GM23338 (cell line): ENCODE data around the gene RRAS2. TPM values are rescaled to one million over a fixed set of nuclear protein-coding genes. Genes with fewer than 3 reads are reported as not detected.

Source experiments
- ATAC-seq: fragments of 200-7000 bp; cut with Tn5 transposase; 3 replicates; pipeline ENCODE4 v1.9.1; 2020
- DNase-seq: peaks from one replicate; pipeline ENCODE4 v3.0.0-alpha.2; 2015; ENCODE audit warnings: low spot score
- H2AFZ ChIP-seq: fragments of 200-600 bp; sonication (generic); 2 replicates; pipeline ENCODE4 v1.8.0; 2016; ENCODE audit warnings: antibody characterized with exemption, mild to moderate bottlenecking, moderate library complexity
- H3F3A ChIP-seq: fragments of 200-600 bp; sonication (generic); replicated peaks from 2 replicates; pipeline ENCODE4 v1.8.0; 2017; ENCODE audit warnings: antibody characterized with exemption, mixed run types, low read depth
- H3K27ac ChIP-seq: fragments of 200-600 bp; sonication (generic); 2 replicates; pipeline ENCODE4 v1.6.1; 2016; ENCODE audit warnings: low read depth
- H3K27me3 ChIP-seq: fragments of 200-600 bp; sonication (generic); 2 replicates; pipeline ENCODE4 v1.8.0; 2016; ENCODE audit warnings: mild to moderate bottlenecking, mixed run types, moderate library complexity; ENCODE audit not compliant: insufficient read depth
- H3K36me3 ChIP-seq: fragments of 200-600 bp; sonication (generic); 2 replicates; pipeline ENCODE4 v1.8.0; 2016; ENCODE audit warnings: mild to moderate bottlenecking; ENCODE audit not compliant: insufficient read depth
- H3K4me1 ChIP-seq: fragments of 200-600 bp; sonication (generic); 2 replicates; pipeline ENCODE4 v1.8.0; 2016; ENCODE audit warnings: mild to moderate bottlenecking, moderate library complexity; ENCODE audit not compliant: insufficient read depth
- H3K4me2 ChIP-seq: fragments of 200-600 bp; sonication (generic); 2 replicates; pipeline ENCODE4 v1.7.1; 2017; ENCODE audit warnings: mixed run types
- H3K4me3 ChIP-seq: fragments of 200-600 bp; sonication (generic); 2 replicates; pipeline ENCODE4 v1.6.1; 2016; ENCODE audit warnings: mixed run types
- H3K79me2 ChIP-seq: fragments of 200-600 bp; sonication (generic); replicated peaks from 2 replicates; pipeline ENCODE4 v1.8.0; 2017; ENCODE audit warnings: mild to moderate bottlenecking; ENCODE audit not compliant: insufficient read depth
- H3K9me2 ChIP-seq: fragments of 200-600 bp; sonication (generic); 2 replicates; pipeline ENCODE4 v1.8.0; 2017; ENCODE audit not compliant: insufficient read depth
- H4K20me1 ChIP-seq: fragments of 200-600 bp; sonication (generic); replicated peaks from 2 replicates; pipeline ENCODE4 v1.8.0; 2017; ENCODE audit warnings: mild to moderate bottlenecking; ENCODE audit not compliant: insufficient read depth
- H3K27ac Mint-ChIP-seq: 2 replicates; pipeline ENCODE4 v1.8.0; 2020; ENCODE audit warnings: inconsistent platforms, mild to moderate bottlenecking, moderate library complexity, mixed read lengths
- H3K27me3 Mint-ChIP-seq: 3 replicates; pipeline ENCODE4 v1.8.0; 2022; ENCODE audit warnings: low read depth, mild to moderate bottlenecking, moderate library complexity, mixed read lengths, inconsistent platforms; ENCODE audit not compliant: insufficient read depth, poor library complexity
- H3K36me3 Mint-ChIP-seq: 3 replicates; pipeline ENCODE4 v1.8.0; 2021; ENCODE audit warnings: low read depth, mild to moderate bottlenecking, inconsistent platforms, moderate library complexity, mixed read lengths
- H3K4me1 Mint-ChIP-seq: 3 replicates; pipeline ENCODE4 v1.8.0; 2020; ENCODE audit warnings: mild to moderate bottlenecking, inconsistent platforms, mixed read lengths
- H3K4me3 Mint-ChIP-seq: 3 replicates; pipeline ENCODE4 v1.8.0; 2021; ENCODE audit warnings: moderate library complexity, mild to moderate bottlenecking, inconsistent platforms, mixed read lengths
- H3K9me3 Mint-ChIP-seq: 3 replicates; pipeline ENCODE4 v1.8.0; 2020; ENCODE audit warnings: moderate library complexity, mild to moderate bottlenecking, inconsistent platforms, mixed read lengths
- CREB1 ChIP-seq: fragments of 250-450 bp; sonication (Bioruptor Pico); IDR thresholded peaks from 2 replicates; pipeline ENCODE4 v1.5.0; 2020; ENCODE audit warnings: low read depth, mild to moderate bottlenecking, moderate library complexity
- CTCF ChIP-seq, 2 experiments: fragments of 200-600 bp in 1 of 2; sonication (generic) in 1 of 2; conservative IDR thresholded peaks; 2 replicates each; pipeline versions ENCODE4 v1.5.1 to v1.6.1; 2016 to 2017; ENCODE audit warnings: antibody characterized with exemption in 2 of 2, low read depth in 2 of 2, mild to moderate bottlenecking in 2 of 2, moderate library complexity in 1 of 2
- ETS1 ChIP-seq: IDR thresholded peaks from 2 replicates; pipeline ENCODE4 v1.6.1; 2016; ENCODE audit warnings: antibody characterized with exemption
- EZH2 ChIP-seq: fragments of 200-600 bp; sonication (generic); IDR thresholded peaks from one replicate; pipeline ENCODE4 v1.8.0; 2017; ENCODE audit warnings: antibody characterized with exemption, mild to moderate bottlenecking, low read depth; ENCODE audit not compliant: unreplicated experiment
- NANOG ChIP-seq: IDR thresholded peaks from 2 replicates; pipeline ENCODE4 v1.6.1; 2016; ENCODE audit warnings: antibody characterized with exemption, borderline replicate concordance
- STAT1 ChIP-seq: IDR thresholded peaks from one replicate; pipeline ENCODE4 v1.6.1; 2016; ENCODE audit warnings: antibody characterized with exemption; ENCODE audit not compliant: unreplicated experiment
- ZNF114 ChIP-seq: fragments of 250-450 bp; sonication (Bioruptor Pico); IDR thresholded peaks from 2 replicates; pipeline ENCODE4 v1.5.0; 2020; ENCODE audit warnings: mild to moderate bottlenecking, moderate library complexity
- ZNF331 ChIP-seq: fragments of 250-450 bp; sonication (Bioruptor Pico); IDR thresholded peaks from 2 replicates; pipeline ENCODE4 v1.5.0; 2020; ENCODE audit warnings: low read depth, mild to moderate bottlenecking, moderate library complexity
- polyA plus RNA-seq: library from polyadenylated mRNA; unstranded; fragments of >200 nt; fragmentation: Nextera tagmentation; extraction: Ambion mirVana; gene quantifications from 2 replicates; pipeline ENCODE4 v1.2.1, GENCODE V29; 2016
- total RNA-seq: library from RNA; depleted of rRNA; stranded (reverse); fragments of >200 nt; shearing (Covaris generic); gene quantifications from 2 replicates; pipeline ENCODE4 v1.2.3, GENCODE V29; 2014
- TF ChIP-seq, protein P1 (sequence below): fragments of 250-450 bp; sonication (Bioruptor Pico); IDR thresholded peaks from 2 replicates; pipeline ENCODE4 v1.5.0; 2020; ENCODE audit warnings: mild to moderate bottlenecking, moderate library complexity

The RRAS2 gene
- total and polyA plus RNA-seq, 2 experiments from 2014 or later, result 196 to 293 TPM

- Mint-ChIP-seq H3K4me1 (peaks cover 22% of the 10 kb centered on the region), H3K4me3 (no peak overlapping the region), H3K27ac (no peak overlapping the region), H3K27me3 (peaks cover 7% of the 10 kb centered on the region), H3K36me3 (0 out of 3 replicates have a peak, but pooled peaks cover 4% of the 10 kb centered on the region), H3K9me3 (no peaks in the 10 kb centered on the region; the same call in 2 of the 3 replicates)
- H3K4me1 ChIP-seq, result peaks cover 17% of the 10 kb centered on the region
- no peaks in the 10 kb centered on the region for H4K20me1 ChIP-seq
- H3K9me2 ChIP-seq, result no peaks in the 10 kb centered on the region
- peaks cover 5% of the 10 kb centered on the region; the same call in 1 of the 2 replicates for H3K27me3 ChIP-seq
- ATAC-seq (no peak), DNase-seq (no peak)
- H3K79me2 ChIP-seq, result peaks cover 4% of the 10 kb centered on the region
- H3K36me3 ChIP-seq, result no peaks in the 10 kb centered on the region
- no peak overlapping the region for H3K4me3 ChIP-seq
- peak overlapping the region; percentile 55 for H3K4me2 ChIP-seq
- H3K27ac ChIP-seq, result no peak overlapping the region
- peak overlapping the region; percentile 83; the same call in 1 of the 2 replicates for H2AFZ ChIP-seq
- 0 out of 2 replicates have a peak, but pooled peaks cover 12% of the 10 kb centered on the region for H3F3A ChIP-seq
- TF ChIP-seq ZNF114 (CRISPR knock-in tag), result no peak
- TF ChIP-seq EZH2, result no peak
- no peak for TF ChIP-seq ETS1
Observed at GRCh38 chr11:14364322-14364721, 5.3 kb upstream of the RRAS2 start.

DNA sequence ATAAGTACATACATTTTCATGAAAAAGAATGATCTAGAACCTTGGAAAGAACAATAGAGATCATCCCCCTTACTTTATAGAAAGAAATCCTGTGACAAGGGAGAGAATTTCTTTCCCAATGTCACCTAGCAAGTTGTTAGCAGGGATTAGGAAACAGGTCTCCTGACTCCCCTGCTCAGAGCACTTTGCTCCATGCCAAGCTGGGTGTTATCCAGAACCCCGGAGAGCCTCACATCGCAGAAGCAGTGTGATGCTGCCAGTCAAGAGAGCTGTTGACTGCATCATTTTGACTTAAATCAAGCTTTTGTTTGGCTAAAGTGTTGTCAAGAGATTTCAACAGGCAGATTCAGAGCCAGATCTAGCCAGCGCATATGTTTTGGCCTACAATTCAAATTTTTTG is 3.6 kb upstream of the RRAS2 start:
- H3K4me2 ChIP-seq, result no peak overlapping the region
- Mint-ChIP-seq H3K27me3 (peaks cover 11% of the 10 kb centered on the region), H3K36me3 (peaks cover 8% of the 10 kb centered on the region; the same call in 2 of the 3 replicates), H3K4me3 (no peak overlapping the region), H3K27ac (no peak overlapping the region), H3K4me1 (peaks cover 24% of the 10 kb centered on the region), H3K9me3 (no peaks in the 10 kb centered on the region; the same call in 2 of the 3 replicates)
- H4K20me1 ChIP-seq, result peaks cover 5% of the 10 kb centered on the region; the same call in 1 of the 2 replicates
- H3K27me3 ChIP-seq, result peaks cover 5% of the 10 kb centered on the region; the same call in 1 of the 2 replicates
- no peak for ATAC-seq
- no peaks in the 10 kb centered on the region for H3K9me2 ChIP-seq
- no peaks in the 10 kb centered on the region for H3K36me3 ChIP-seq
- H3K79me2 ChIP-seq, result peaks cover 14% of the 10 kb centered on the region
- no peak overlapping the region for H3K4me3 ChIP-seq
- H2AFZ ChIP-seq, result peak overlapping the region; percentile 61; the same call in 1 of the 2 replicates
- no peak overlapping the region for H3K27ac ChIP-seq
- peaks cover 19% of the 10 kb centered on the region for H3K4me1 ChIP-seq
- H3F3A ChIP-seq, result 0 out of 2 replicates have a peak, but pooled peaks cover 12% of the 10 kb centered on the region
- DNase-seq, result no peak
- TF ChIP-seq NANOG (no peak), CREB1 (CRISPR knock-in tag) (no peak), ZNF331 (no peak), EZH2 (no peak), ETS1 (no peak), STAT1 (no peak), CTCF (conservative IDR thresholded peaks at IDR 0.05; ENCODE audit: low read depth in 2 of 2) (no peak), ZNF114 (CRISPR knock-in tag) (no peak)
- TF ChIP-seq, protein P1, sequence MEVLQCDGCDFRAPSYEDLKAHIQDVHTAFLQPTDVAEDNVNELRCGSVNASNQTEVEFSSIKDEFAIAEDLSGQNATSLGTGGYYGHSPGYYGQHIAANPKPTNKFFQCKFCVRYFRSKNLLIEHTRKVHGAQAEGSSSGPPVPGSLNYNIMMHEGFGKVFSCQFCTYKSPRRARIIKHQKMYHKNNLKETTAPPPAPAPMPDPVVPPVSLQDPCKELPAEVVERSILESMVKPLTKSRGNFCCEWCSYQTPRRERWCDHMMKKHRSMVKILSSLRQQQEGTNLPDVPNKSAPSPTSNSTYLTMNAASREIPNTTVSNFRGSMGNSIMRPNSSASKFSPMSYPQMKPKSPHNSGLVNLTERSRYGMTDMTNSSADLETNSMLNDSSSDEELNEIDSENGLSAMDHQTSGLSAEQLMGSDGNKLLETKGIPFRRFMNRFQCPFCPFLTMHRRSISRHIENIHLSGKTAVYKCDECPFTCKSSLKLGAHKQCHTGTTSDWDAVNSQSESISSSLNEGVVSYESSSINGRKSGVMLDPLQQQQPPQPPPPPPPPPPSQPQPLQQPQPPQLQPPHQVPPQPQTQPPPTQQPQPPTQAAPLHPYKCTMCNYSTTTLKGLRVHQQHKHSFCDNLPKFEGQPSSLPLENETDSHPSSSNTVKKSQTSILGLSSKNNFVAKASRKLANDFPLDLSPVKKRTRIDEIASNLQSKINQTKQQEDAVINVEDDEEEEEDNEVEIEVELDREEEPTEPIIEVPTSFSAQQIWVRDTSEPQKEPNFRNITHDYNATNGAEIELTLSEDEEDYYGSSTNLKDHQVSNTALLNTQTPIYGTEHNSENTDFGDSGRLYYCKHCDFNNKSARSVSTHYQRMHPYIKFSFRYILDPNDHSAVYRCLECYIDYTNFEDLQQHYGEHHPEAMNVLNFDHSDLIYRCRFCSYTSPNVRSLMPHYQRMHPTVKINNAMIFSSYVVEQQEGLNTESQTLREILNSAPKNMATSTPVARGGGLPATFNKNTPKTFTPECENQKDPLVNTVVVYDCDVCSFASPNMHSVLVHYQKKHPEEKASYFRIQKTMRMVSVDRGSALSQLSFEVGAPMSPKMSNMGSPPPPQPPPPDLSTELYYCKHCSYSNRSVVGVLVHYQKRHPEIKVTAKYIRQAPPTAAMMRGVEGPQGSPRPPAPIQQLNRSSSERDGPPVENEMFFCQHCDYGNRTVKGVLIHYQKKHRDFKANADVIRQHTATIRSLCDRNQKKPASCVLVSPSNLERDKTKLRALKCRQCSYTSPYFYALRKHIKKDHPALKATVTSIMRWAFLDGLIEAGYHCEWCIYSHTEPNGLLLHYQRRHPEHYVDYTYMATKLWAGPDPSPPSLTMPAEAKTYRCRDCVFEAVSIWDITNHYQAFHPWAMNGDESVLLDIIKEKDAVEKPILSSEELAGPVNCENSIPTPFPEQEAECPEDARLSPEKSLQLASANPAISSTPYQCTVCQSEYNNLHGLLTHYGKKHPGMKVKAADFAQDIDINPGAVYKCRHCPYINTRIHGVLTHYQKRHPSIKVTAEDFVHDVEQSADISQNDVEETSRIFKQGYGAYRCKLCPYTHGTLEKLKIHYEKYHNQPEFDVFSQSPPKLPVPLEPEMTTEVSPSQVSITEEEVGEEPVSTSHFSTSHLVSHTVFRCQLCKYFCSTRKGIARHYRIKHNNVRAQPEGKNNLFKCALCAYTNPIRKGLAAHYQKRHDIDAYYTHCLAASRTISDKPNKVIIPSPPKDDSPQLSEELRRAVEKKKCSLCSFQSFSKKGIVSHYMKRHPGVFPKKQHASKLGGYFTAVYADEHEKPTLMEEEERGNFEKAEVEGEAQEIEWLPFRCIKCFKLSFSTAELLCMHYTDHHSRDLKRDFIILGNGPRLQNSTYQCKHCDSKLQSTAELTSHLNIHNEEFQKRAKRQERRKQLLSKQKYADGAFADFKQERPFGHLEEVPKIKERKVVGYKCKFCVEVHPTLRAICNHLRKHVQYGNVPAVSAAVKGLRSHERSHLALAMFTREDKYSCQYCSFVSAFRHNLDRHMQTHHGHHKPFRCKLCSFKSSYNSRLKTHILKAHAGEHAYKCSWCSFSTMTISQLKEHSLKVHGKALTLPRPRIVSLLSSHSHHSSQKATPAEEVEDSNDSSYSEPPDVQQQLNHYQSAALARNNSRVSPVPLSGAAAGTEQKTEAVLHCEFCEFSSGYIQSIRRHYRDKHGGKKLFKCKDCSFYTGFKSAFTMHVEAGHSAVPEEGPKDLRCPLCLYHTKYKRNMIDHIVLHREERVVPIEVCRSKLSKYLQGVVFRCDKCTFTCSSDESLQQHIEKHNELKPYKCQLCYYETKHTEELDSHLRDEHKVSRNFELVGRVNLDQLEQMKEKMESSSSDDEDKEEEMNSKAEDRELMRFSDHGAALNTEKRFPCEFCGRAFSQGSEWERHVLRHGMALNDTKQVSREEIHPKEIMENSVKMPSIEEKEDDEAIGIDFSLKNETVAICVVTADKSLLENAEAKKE (CRISPR knock-in tag), result no peak
